GM10266 (cell line): ENCODE data around the gene ACTR3C.

ENCODE experiments used
- DNase-seq: peaks from one replicate; pipeline ENCODE4 v3.0.0; 2012; ENCODE audit errors: extremely low spot score
- TF ChIP-seq, protein P1 (sequence below): IDR thresholded peaks from 2 replicates; pipeline ENCODE4 v1.5.1; 2012; ENCODE audit warnings: mild to moderate bottlenecking, low read depth; ENCODE audit not compliant: control insufficient read depth, insufficient read depth; ENCODE audit errors: missing control alignments

ACTR3C gene

DNA sequence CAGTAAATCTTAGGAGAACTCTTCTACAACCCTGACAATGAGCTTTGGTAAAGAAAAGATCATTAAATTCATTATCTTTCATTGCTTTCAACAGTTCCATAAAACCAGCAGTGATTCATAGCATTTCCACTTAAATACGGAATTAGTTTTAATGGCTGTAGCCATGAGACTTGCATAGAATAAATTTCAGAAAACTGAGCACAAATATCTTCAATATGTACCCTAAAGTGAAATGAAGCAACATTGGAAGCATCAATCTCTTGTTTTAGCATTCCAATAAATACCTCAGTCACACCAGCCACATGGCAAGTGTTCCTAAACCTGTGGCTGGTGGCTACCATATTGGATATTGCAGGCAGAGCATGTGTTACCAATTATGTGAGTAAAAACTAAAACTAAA is 21.7 kb upstream of the ACTR3C start:
- TF ChIP-seq, protein P1, sequence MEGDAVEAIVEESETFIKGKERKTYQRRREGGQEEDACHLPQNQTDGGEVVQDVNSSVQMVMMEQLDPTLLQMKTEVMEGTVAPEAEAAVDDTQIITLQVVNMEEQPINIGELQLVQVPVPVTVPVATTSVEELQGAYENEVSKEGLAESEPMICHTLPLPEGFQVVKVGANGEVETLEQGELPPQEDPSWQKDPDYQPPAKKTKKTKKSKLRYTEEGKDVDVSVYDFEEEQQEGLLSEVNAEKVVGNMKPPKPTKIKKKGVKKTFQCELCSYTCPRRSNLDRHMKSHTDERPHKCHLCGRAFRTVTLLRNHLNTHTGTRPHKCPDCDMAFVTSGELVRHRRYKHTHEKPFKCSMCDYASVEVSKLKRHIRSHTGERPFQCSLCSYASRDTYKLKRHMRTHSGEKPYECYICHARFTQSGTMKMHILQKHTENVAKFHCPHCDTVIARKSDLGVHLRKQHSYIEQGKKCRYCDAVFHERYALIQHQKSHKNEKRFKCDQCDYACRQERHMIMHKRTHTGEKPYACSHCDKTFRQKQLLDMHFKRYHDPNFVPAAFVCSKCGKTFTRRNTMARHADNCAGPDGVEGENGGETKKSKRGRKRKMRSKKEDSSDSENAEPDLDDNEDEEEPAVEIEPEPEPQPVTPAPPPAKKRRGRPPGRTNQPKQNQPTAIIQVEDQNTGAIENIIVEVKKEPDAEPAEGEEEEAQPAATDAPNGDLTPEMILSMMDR, result no peak
- no peak for DNase-seq

DNA sequence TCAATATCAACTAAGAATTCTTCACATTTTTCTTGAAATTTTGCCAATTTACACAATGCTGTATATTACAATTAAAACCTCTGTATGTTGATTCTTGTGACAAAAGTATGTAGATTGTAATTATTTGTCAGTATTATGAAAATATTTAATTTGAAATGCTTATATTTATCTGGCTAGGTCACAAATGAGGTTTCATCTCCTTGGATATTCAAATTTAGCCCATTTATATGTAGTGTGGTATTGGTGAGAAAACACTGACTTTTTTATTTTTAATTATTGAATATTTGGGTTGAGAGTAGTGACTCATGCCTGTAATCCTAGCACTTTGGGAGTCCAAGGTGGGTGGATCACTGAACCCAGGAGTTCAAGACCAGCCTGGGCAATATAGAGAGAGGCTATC is 21.0 kb upstream of the ACTR3C start:
- TF ChIP-seq, protein P1, result no peak
- no peak for DNase-seq

DNA sequence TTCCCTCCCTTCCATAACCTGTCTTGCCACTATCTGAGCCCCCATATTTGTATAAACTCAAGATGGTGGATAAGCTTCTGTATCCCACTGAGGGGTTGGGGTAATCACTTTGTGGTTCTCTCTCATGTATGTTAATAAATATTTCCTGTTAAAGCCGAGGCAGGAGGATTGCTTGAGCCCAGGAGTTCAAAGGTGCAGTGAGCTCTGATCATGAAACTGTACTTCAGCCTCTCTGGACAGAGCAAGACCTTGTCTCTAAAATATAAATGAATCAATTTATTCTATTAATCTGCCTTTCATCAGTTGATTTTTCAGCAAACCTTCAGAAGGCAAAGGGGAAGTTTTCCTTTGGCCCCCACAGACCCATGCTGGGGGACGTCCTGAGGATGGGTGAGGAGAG is 19.9 kb upstream of the ACTR3C start:
- no peak for DNase-seq

DNA sequence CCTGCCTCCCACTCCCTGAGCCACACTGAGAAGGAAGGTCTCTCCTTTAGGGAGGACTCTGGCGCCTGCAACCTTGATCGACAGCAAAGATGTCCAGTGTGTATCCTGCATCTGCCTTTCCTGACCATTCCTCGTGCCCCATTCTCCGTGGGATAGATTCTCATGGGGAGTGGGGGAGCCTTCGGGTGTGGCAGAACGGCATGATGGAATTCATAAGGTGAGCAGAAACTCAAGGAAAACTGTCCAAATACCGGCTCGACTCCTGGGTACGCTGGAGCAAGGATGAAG is 18.7 kb upstream of the ACTR3C start:
- DNase-seq, result no peak
- TF ChIP-seq, protein P1, result no peak

More for the DNA sequence above, 19.9 kb upstream of the ACTR3C start:
- TF ChIP-seq, protein P1, result no peak

DNA sequence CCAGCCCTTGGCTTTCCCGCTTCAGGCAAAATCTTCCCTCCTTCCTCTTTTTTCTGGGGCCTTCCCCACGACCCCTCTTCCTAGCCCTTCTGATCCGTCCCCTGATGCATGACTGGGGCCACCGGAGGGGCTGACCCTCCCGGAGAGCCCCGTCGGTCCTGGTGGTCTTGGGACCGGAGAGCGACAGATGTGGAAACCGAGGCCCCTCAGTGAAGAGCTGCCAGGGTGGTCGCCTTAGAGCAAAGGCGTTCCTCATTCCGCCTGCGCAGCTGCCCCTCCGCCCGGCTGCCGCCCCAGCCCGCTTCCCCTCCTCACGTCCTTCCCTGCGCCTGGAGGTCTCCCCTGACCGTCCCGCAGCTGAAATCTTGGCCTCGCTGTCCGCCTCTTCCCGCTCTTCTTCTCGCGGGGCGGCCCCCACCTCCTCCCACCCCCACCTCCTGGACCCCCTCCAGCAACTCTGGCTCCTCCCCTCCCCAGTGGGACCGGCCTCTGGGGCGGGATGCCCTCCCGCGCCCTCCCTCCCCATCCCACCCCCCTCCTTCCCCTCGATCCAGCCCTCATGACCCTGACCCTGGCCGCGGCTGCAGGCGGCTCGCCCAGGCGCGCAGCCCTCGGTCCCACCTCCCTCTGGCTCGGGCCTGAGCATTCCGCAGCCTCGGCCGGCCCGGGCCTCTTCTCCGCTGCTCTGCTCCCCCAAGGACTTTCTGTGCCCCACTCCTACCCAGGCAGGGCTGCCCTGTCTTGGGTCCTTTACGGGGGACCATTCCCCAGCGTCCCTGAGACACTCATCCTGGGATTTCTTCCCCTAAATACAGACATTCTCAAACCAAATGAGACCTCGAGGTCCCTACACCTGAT is 18.1 kb upstream of the ACTR3C start, which contains the start of gene RARRES2:
Gene RARRES2 (minus strand): TSS at position 367 of the 858 bp plus-strand sequence. CDS start 1,020 bp downstream, outside the sequence.
- no peak for DNase-seq
- TF ChIP-seq, protein P1, result no peak

DNA sequence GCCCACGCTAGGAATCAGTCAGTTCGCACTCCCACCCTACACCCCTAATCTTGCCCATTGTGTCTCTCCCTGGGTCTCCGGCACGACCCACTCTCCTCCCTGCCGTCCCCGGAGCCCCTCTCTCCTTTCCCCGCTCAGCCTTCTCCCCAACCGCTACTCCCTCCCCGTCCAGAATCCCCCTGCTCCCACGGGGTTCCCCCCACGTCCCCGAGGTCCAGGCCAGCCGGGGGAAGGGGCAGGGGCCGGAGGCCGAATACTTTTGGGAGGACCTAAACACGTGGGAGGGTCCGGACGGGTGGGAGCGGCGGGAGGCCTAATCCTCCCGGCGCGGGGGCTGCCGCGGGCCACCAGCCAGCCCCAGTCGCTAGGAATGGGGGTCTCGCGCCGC is 17.5 kb upstream of the ACTR3C start:
- no peak for DNase-seq
- TF ChIP-seq, protein P1, result no peak

DNA sequence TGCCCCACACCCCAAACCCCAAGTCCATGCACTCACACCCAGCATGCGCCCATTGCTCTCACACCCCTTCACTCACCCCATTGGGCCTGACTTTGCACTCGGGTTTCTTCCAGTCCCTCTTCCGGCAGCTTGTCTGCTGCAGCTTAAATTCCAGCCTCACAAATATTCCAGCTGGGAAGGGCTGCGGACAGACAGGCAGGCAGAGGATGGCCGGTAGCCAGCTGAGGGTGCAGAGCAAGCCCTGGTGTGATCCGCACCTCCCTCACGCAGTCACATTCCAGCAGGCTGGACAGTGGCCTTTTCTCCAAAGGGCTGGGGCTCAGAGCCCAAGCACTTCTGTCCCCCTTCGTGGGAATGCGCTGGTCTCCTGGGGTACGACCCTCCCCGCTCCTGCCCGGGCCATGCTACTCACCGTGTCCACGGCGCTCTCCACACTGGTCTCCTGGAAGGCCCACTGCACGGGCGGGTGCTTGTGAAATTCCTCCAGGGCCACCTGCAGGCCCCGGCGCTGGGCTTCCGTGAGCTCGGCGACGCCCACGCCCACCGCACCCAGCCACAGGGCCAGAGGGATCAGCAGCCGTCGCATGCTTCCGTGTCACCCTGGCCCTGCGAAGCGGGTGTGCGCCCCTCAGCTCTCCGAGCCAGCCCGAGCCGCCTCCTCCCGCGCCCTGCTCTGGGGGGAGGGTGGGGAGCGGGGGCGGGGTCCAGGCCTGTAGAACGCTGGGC is 16.8 kb upstream of the ACTR3C start:
- DNase-seq, result no peak

More for the DNA sequence above, 16.8 kb upstream of the ACTR3C start:
- TF ChIP-seq, protein P1, result no peak
